Stomach (tissue), 9 donors: ENCODE data around the gene CCDC178. TPM values are rescaled to one million over a fixed set of nuclear protein-coding genes. Genes with fewer than 3 reads are reported as not detected.

ENCODE experiments used
- DNase-seq, 2 donors: peaks; one replicate each; pipeline versions ENCODE4 v3.0.0 to v3.0.0-alpha.2; 2013 to 2019
- H3K27ac ChIP-seq, 5 donors: fragments of 200-600 bp in 4 of 5; sonication (generic) in 4 of 5; one replicate each; pipeline ENCODE4 v1.5.1; 2013 to 2019; ENCODE audit warnings: mild to moderate bottlenecking in 1 of 5, moderate library complexity in 1 of 5
- H3K27me3 ChIP-seq, 3 donors: fragments of 200-600 bp; sonication (generic); one replicate each; pipeline ENCODE4 v1.5.1; 2017 to 2019; ENCODE audit warnings: mixed run types in 1 of 3
- H3K36me3 ChIP-seq, 4 donors: fragments of 200-600 bp; sonication (generic); 1 replicate in 3 of 4; 2 replicates in 1 of 4; pipeline ENCODE4 v1.5.1; 2016 to 2019
- H3K4me1 ChIP-seq, 4 donors: fragments of 200-600 bp; sonication (generic); one replicate each; pipeline ENCODE4 v1.5.1; 2016 to 2019
- H3K4me3 ChIP-seq, 4 donors: fragments of 200-600 bp; sonication (generic) in 3 of 4; one replicate each; pipeline ENCODE4 v1.5.1; 2016 to 2019; ENCODE audit warnings: mild to moderate bottlenecking in 1 of 4
- H3K9me3 ChIP-seq, 4 donors: fragments of 200-600 bp; sonication (generic); one replicate each; pipeline ENCODE4 v1.5.1; 2016 to 2019
- CTCF ChIP-seq, 7 experiments: fragments of 450-650 bp in 4 of 7; fragments of 200-600 bp in 3 of 7; sonication (generic) in 3 of 7; IDR thresholded peaks; one replicate each; pipeline ENCODE4 v1.5.1; 2016 to 2019; ENCODE audit warnings: antibody characterized with exemption in 7 of 7, control low read depth in 2 of 7, mild to moderate bottlenecking in 1 of 7
- EP300 ChIP-seq: sonication (generic); formaldehyde crosslinking; IDR thresholded peaks from one replicate; pipeline ENCODE4 v1.6.1; 2017; ENCODE audit warnings: antibody characterized with exemption
- POLR2A ChIP-seq, 4 donors: fragments of 450-650 bp; IDR thresholded peaks; one replicate each; pipeline ENCODE4 v1.6.1; 2016; ENCODE audit warnings: antibody characterized with exemption in 4 of 4, control low read depth in 2 of 4, mild to moderate bottlenecking in 1 of 4, moderate library complexity in 1 of 4
- POLR2AphosphoS5 ChIP-seq, 3 donors: sonication (generic); formaldehyde crosslinking; IDR thresholded peaks; one replicate each; pipeline ENCODE4 v1.6.1; 2016; ENCODE audit warnings: antibody characterized with exemption in 3 of 3
- WGBS, 5 donors: extraction: QIAGEN DNeasy Blood & Tissue Kit in 3 of 5; methylation state at CpG; one replicate each; pipeline versions ENCODE4 v1.1.5 to v1.1.7; 2013 to 2018; 5-methylcytosine and 5-hydroxymethylcytosine counted together
- intact Hi-C: fragments of 100-400 bp; cut with DNase I; formaldehyde crosslinking; loops from one replicate; pipeline ENCODE4 v1.15.1; 2023; ENCODE audit warnings: low total_unique reads
- polyA plus RNA-seq, 3 donors: library from polyadenylated mRNA; stranded (reverse); fragments of 200-250 nt; gene quantifications; one replicate each; pipeline ENCODE4 v1.2.3, GENCODE V29; 2013
- total RNA-seq, 5 donors: library from RNA; depleted of rRNA; stranded (reverse); fragments of >200 nt; gene quantifications; one replicate each; pipeline versions ENCODE4 v1.1.0 to v1.2.3, GENCODE V29; 2014 to 2016
- donor health status: healthy with polysubstance abuse.
- donor health status: Bipolar disorder and iron deficiency.
- donor health status: healthy.

Gene CCDC178
- total and polyA plus RNA-seq, 8 donors: 0.38 to 24.5 (median 1.8) TPM; not detected in 4

DNA sequence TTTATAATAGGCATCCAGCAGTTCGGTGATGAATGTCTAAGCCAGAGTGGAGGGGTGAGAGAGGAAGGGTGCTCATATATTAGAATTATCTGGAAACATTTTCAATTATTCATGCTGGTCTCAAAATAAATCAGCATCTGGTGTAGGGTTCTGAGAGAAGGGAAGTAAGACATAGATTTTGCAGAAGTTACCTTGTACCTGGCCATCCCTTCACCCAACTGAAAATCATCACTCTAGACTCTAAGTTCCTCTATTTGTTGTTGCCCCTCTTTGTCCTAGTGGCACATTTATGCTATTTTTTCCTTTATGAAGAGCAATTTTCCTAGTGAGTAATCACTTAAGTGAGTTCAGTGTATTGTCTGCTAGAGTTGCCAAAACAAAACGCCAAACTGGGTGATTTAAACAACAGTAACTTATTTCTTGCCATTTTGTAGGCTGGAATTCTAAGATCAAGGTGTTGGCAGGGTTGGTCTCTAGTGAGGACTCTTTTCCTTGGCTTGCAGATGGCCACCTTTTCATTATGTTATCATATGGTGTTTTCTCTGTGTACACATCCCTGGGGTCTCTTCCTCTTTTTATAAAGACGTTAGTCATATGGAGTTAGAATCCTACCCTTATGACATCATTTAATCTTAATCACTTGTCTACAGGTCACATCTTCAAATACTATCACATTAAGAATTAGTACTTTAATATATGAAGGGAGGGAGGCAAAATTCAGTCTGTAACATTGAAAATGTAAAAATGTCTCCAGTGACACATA, 537.8 kb downstream of the CCDC178 start:
- Histone ChIP-seq H3K27ac (no peak overlapping the region), H3K36me3 (no peaks in the 10 kb centered on the region), H3K4me3 (no peak overlapping the region), H3K27me3 (no peaks in the 10 kb centered on the region), H3K4me1 (no peaks in the 10 kb centered on the region), H3K9me3 (peaks cover 0 to 2% (median under 1%) of the 10 kb centered on the region in 4 donors)
- intact Hi-C loops: no loop called here
- no peak for DNase-seq
- 70 to 80% (median 74%) methylated on average over 3 of the region's 3 CpGs for WGBS, 5 donors
- TF ChIP-seq CTCF (IDR thresholded peaks at IDR 0.05) (no peak), POLR2A (IDR thresholded peaks at IDR 0.05) (no peak), EP300 (no peak), POLR2AphosphoS5 (IDR thresholded peaks at IDR 0.05) (no peak)

GRCh38 chr18:32899819-32900218, 540.7 kb downstream of the CCDC178 start:
- H3K27me3 ChIP-seq: no peaks in the 10 kb centered on the region
- H3K4me3 ChIP-seq: no peak overlapping the region
- no peak for DNase-seq
- H3K36me3 ChIP-seq: no peaks in the 10 kb centered on the region
- WGBS, 5 donors: 51 to 71% (median 68%) methylated on average over 3 of the region's 3 CpGs
- H3K27ac ChIP-seq: no peak overlapping the region
- TF ChIP-seq EP300: no peak
- no peak for TF ChIP-seq POLR2A (IDR thresholded peaks at IDR 0.05)
- no peak for TF ChIP-seq CTCF (IDR thresholded peaks at IDR 0.05)
- TF ChIP-seq POLR2AphosphoS5 (IDR thresholded peaks at IDR 0.05): no peak
- no peaks in the 10 kb centered on the region for H3K4me1 ChIP-seq
- intact Hi-C loops: no loop called here
- H3K9me3 ChIP-seq: peaks cover 3 to 17% (median 15%) of the 10 kb centered on the region in 4 donors

DNA sequence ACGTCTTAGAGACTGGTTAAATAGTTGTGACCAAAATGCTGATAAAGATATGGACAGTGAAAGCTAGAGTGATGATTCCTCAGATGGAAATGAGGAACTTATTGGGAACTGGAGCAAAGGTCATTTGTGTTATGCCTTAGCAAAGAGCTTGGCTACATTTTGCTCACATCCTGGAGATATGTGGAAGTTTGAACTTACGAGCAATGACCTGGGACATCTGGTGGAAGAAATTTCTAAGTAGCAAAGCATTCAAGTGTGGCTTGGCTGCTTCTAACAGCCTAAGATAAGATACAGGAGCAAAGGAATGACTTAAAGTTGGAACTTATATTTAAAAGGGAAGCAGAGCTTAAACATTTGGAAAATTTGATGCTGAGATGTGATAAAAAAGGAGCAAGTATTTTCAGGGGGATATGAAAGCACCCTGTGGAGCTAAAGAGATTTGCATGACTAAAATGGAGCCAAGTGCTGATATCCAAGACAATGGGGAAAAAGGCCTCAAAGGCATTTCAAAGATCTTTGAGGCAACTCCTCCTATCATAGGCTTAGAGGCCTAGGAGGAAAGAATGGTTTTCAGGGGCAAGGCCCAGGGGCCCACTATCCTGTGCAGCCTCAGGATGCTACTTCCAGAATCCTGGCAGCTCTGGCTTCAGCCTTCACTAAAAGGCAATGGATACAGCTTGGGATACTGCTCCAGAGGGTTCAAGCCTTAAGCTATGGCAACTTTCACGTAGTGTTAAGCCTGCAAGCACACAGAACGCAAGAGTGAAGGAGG, 543.6 kb downstream of the CCDC178 start:
- no peak overlapping the region for H3K27ac ChIP-seq
- no peak for DNase-seq
- WGBS, 5 donors: 53 to 72% (median 63%) methylated on average over 4 of the region's 4 CpGs
- H3K4me3 ChIP-seq: no peak overlapping the region
- TF ChIP-seq CTCF (IDR thresholded peaks at IDR 0.05) (no peak), POLR2AphosphoS5 (IDR thresholded peaks at IDR 0.05) (no peak), EP300 (no peak), POLR2A (IDR thresholded peaks at IDR 0.05) (no peak)
- intact Hi-C loops: no loop called here
- no peaks in the 10 kb centered on the region for H3K36me3 ChIP-seq
- peaks cover 3 to 17% (median 15%) of the 10 kb centered on the region in 4 donors for H3K9me3 ChIP-seq
- H3K4me1 ChIP-seq: no peaks in the 10 kb centered on the region
- H3K27me3 ChIP-seq: no peaks in the 10 kb centered on the region

DNA sequence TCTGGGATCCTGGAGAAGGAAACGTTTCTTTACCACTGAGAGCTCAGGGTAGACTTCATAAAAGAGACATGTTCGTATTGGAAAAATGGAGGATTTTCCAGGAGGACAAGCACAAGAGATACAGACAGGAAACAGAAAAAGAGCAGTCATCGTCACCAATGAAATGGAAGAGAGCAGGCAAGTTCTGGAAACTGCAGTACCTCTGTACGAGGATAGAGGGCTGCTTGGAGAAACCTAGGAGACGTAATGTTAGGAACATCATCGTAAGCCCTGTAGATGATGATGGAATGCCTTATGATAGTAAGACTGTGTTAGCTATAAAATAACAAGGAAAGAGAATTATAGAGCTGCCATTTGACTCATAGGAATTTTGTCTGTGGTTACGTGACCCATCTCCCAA, 546.6 kb downstream of the CCDC178 start:
- Histone ChIP-seq H3K9me3 (peaks cover 3 to 17% (median 15%) of the 10 kb centered on the region in 4 donors), H3K36me3 (no peaks in the 10 kb centered on the region), H3K27ac (no peak overlapping the region), H3K4me1 (no peaks in the 10 kb centered on the region), H3K4me3 (no peak overlapping the region), H3K27me3 (no peaks in the 10 kb centered on the region)
- intact Hi-C loops: no loop called here
- WGBS, 5 donors: 84 to 88% (median 84%) methylated on average over 7 of the region's 7 CpGs
- no peak for TF ChIP-seq POLR2A (IDR thresholded peaks at IDR 0.05)
- TF ChIP-seq POLR2AphosphoS5 (IDR thresholded peaks at IDR 0.05): no peak
- no peak for TF ChIP-seq EP300
- TF ChIP-seq CTCF (IDR thresholded peaks at IDR 0.05): no peak
- DNase-seq: no peak
